Transverse colon (tissue), 3 donors: ENCODE measurements around the gene TM6SF1.

ENCODE experiments used
- EP300 ChIP-seq: sonication (generic); formaldehyde crosslinking; IDR thresholded peaks from one replicate; pipeline ENCODE4 v1.6.1; 2017; ENCODE audit warnings: antibody characterized with exemption, low read depth
- POLR2A ChIP-seq: fragments of 450-650 bp; IDR thresholded peaks from one replicate; pipeline ENCODE4 v1.6.1; 2016; ENCODE audit warnings: antibody characterized with exemption, mild to moderate bottlenecking, moderate library complexity
- TF ChIP-seq, protein P1 (sequence below), 5 experiments: fragments of 200-600 bp in 3 of 5; fragments of 450-650 bp in 2 of 5; sonication (generic) in 3 of 5; IDR thresholded peaks; 1 replicate in 2 of 5; 2 replicates in 3 of 5; pipeline ENCODE4 v1.5.1; 2016 to 2017; ENCODE audit warnings: antibody characterized with exemption in 5 of 5, inconsistent platforms in 3 of 5, mild to moderate bottlenecking in 2 of 5, moderate library complexity in 1 of 5

DNA sequence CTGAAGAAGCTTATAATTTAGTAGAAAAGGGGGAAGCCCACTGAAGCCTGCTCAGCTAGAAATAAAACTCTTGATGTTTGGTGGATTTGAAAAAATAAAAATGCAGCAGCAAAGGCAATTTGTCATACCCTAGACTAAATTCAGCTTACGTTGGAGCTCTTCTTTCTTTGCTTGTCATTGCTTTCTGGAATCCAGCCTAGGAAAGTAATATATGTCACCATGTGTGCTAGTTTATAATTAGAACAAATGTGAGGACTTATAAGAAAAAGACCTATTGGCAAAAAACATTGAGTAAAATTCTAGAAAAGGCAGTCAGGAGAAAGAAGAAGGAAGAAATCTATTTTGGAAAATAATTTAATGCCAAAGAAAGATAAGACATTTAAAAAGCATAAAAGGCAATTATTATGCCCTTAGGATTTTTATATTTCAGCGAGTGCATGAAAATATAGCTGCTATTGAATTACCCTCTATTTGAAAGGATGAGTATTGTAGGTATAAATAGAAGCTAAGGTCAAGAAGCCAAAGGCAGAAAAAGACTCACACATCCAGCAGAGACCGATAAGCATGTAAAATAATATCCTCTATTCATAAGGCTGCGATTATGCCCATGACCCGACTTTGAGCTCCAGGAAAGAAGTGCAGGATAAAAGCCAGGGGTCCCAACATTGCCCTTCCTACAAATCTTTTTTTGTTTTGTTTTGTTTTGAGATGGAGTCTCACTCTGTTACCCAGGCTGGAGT is 29.8 kb upstream of the TM6SF1 start:
- TF ChIP-seq POLR2A (no peak), EP300 (no peak)
- TF ChIP-seq, protein P1, sequence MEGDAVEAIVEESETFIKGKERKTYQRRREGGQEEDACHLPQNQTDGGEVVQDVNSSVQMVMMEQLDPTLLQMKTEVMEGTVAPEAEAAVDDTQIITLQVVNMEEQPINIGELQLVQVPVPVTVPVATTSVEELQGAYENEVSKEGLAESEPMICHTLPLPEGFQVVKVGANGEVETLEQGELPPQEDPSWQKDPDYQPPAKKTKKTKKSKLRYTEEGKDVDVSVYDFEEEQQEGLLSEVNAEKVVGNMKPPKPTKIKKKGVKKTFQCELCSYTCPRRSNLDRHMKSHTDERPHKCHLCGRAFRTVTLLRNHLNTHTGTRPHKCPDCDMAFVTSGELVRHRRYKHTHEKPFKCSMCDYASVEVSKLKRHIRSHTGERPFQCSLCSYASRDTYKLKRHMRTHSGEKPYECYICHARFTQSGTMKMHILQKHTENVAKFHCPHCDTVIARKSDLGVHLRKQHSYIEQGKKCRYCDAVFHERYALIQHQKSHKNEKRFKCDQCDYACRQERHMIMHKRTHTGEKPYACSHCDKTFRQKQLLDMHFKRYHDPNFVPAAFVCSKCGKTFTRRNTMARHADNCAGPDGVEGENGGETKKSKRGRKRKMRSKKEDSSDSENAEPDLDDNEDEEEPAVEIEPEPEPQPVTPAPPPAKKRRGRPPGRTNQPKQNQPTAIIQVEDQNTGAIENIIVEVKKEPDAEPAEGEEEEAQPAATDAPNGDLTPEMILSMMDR (IDR thresholded peaks at IDR 0.05) = no peak
